ENCODE results near the gene PTPRD.

GRCh38 chr9:8514760-8515159 lies 2098.0 kb downstream of the PTPRD start:
- TF ChIP-seq REST (IDR thresholded peaks at IDR 0.05; ENCODE audit: insufficient read depth in 1 of 2, low read depth in 2 of 2, low read length in 2 of 2) (no peak), POLR2AphosphoS5 (IDR thresholded peaks at IDR 0.05; ENCODE audit: low read depth, low read length) (no peak), SIN3A (IDR thresholded peaks at IDR 0.05; ENCODE audit: borderline replicate concordance, insufficient read depth, low read length) (no peak)

Measured in PFSK-1 (cell line).